SU-DHL-6 (cell line): ENCODE measurements around the gene INPP4B.

Experiments
- CTCF ChIP-seq: fragments of 200-600 bp; sonication (generic); IDR thresholded peaks from one replicate; pipeline ENCODE4 v1.5.1; 2017; ENCODE audit warnings: antibody characterized with exemption, mild to moderate bottlenecking, low read length, moderate library complexity; ENCODE audit not compliant: insufficient read depth, poor library complexity, severe bottlenecking
- EZH2phosphoT487 ChIP-seq: fragments of 200-600 bp; sonication (generic), shearing (Covaris generic); conservative IDR thresholded peaks from 2 replicates; pipeline ENCODE4 v1.6.1; 2018; ENCODE audit warnings: mild to moderate bottlenecking, antibody characterized with exemption, low read length, moderate library complexity, mixed read lengths

GRCh38 chr4:142211444-142211843, 634.7 kb downstream of the INPP4B start:
- no peak for TF ChIP-seq CTCF
- no peak for TF ChIP-seq EZH2phosphoT487
